Measurements from ENCODE around the gene SLX4. TPM values are rescaled to one million over a fixed set of nuclear protein-coding genes. Genes with fewer than 3 reads are reported as not detected.

SLX4 gene
- polyA plus RNA-seq, 2 of the 4 experiments (the other 2 are of a cell fraction) = 3.0 to 5.0 TPM

- Histone ChIP-seq H3K4me3 (no peak overlapping the region), H3K4me1 (peaks cover 8% of the 10 kb centered on the region), H3K27ac (no peak overlapping the region), H3K9me3 (no peaks in the 10 kb centered on the region), H3K4me2 (no peak overlapping the region)
- DNase-seq (ENCODE audit: low read depth in 1 of 2, low spot score in 1 of 2) (no peak), ATAC-seq (no peak), FAIRE-seq (no peak)
- CTCF ChIA-PET = no interaction called here
- 88% methylated on average over 34 of the region's 36 CpGs for WGBS (ENCODE audit: missing lambda C conversion rate)
- POLR2A ChIA-PET = no interaction called here
- TF ChIP-seq MYC (IDR thresholded peaks at IDR 0.05; ENCODE audit: borderline replicate concordance, low read length) = no peak
- TF ChIP-seq, protein P1, sequence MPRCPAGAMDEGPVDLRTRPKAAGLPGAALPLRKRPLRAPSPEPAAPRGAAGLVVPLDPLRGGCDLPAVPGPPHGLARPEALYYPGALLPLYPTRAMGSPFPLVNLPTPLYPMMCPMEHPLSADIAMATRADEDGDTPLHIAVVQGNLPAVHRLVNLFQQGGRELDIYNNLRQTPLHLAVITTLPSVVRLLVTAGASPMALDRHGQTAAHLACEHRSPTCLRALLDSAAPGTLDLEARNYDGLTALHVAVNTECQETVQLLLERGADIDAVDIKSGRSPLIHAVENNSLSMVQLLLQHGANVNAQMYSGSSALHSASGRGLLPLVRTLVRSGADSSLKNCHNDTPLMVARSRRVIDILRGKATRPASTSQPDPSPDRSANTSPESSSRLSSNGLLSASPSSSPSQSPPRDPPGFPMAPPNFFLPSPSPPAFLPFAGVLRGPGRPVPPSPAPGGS (IDR thresholded peaks at IDR 0.05) = no peak
- TF ChIP-seq, protein P2, sequence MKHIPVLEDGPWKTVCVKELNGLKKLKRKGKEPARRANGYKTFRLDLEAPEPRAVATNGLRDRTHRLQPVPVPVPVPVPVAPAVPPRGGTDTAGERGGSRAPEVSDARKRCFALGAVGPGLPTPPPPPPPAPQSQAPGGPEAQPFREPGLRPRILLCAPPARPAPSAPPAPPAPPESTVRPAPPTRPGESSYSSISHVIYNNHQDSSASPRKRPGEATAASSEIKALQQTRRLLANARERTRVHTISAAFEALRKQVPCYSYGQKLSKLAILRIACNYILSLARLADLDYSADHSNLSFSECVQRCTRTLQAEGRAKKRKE (CRISPR knock-in tag; IDR thresholded peaks at IDR 0.05; ENCODE audit: low read depth) = no peak
- no peak for TF ChIP-seq NR3C1 (IDR thresholded peaks at IDR 0.05)
- TF ChIP-seq GATA3 (IDR thresholded peaks at IDR 0.05; ENCODE audit: borderline replicate concordance) = no peak
- no peak for TF ChIP-seq ZC3H11A (IDR thresholded peaks at IDR 0.05)
- TF ChIP-seq ZFP36 (IDR thresholded peaks at IDR 0.05; ENCODE audit: borderline replicate concordance, partially characterized antibody) = no peak
- no peak for TF ChIP-seq HMGXB4 (CRISPR knock-in tag; IDR thresholded peaks at IDR 0.05; ENCODE audit: borderline replicate concordance)
- TF ChIP-seq, protein P3, sequence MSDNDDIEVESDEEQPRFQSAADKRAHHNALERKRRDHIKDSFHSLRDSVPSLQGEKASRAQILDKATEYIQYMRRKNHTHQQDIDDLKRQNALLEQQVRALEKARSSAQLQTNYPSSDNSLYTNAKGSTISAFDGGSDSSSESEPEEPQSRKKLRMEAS (IDR thresholded peaks at IDR 0.05) = no peak
- no peak for TF ChIP-seq RFX5 (IDR thresholded peaks at IDR 0.05)
- TF ChIP-seq EHF (CRISPR knock-in tag; IDR thresholded peaks at IDR 0.05) = no peak
- TF ChIP-seq EP300 (IDR thresholded peaks at IDR 0.05) = no peak
- no peak for TF ChIP-seq SMC3 (IDR thresholded peaks at IDR 0.05)
- TF ChIP-seq JUN (IDR thresholded peaks at IDR 0.05) = no peak
- TF ChIP-seq TP53 (CRISPR knock-in tag; IDR thresholded peaks at IDR 0.05) = no peak
- TF ChIP-seq RARB (CRISPR knock-in tag; IDR thresholded peaks at IDR 0.05) = no peak
- TF ChIP-seq JUNB (IDR thresholded peaks at IDR 0.05) = no peak
- TF ChIP-seq POLR2A (IDR thresholded peaks at IDR 0.05; ENCODE audit: low read length) = no peak
These were observed 28.9 kb downstream of the SLX4 start for GRCh38 chr16:3582276-3583165.

DNA sequence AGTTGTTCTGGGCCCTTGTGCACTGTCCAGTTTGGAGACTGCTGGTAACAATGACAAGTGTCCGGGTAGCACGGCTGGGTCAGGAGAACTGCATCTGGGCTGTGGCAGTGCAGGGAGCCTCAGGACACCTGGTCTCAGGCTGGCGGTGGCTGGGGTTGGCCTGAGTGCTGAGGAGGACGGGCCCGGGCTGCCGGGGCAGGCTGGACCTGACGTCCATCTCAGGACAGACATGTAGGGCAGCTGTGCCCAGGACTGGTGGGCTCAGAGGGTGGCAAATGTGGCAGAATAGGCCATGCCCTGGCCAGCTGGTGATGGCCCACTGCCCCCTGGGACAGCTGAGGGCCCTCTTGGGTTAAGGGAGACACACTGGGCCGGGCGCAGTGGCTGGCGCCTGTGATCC, 30.0 kb downstream of the SLX4 start:
- FAIRE-seq (no peak), DNase-seq (ENCODE audit: low read depth in 1 of 2, low spot score in 1 of 2) (no peak), ATAC-seq (no peak)
- Histone ChIP-seq H3K27ac (no peak overlapping the region), H3K4me2 (no peak overlapping the region), H3K4me3 (no peak overlapping the region), H3K4me1 (peaks cover 8% of the 10 kb centered on the region), H3K9me3 (no peaks in the 10 kb centered on the region)
- ChIA-PET CTCF (interaction anchor here (0.7 kb wide), 1 partner anchor 8 kb away, joined by 3 read pairs; no protein-coding TSS in a partner anchor), POLR2A (no interaction called here)
- 90% methylated on average over 10 of the region's 10 CpGs for WGBS (ENCODE audit: missing lambda C conversion rate)
- TF ChIP-seq HOXB5 (CRISPR knock-in tag; IDR thresholded peaks at IDR 0.05) = no peak
- no peak for TF ChIP-seq SMC3 (IDR thresholded peaks at IDR 0.05)
- no peak for TF ChIP-seq HEYL (CRISPR knock-in tag; IDR thresholded peaks at IDR 0.05)
- TF ChIP-seq POLR2AphosphoS2 (conservative IDR thresholded peaks at IDR 0.05; ENCODE audit: low read length) = no peak
- TF ChIP-seq CBX2 (IDR thresholded peaks at IDR 0.05; ENCODE audit: borderline replicate concordance, low read depth) = no peak
- no peak for TF ChIP-seq JUNB (IDR thresholded peaks at IDR 0.05)
- TF ChIP-seq MAFK (IDR thresholded peaks at IDR 0.05; ENCODE audit: partially characterized antibody) = no peak
- no peak for TF ChIP-seq CBX8 (IDR thresholded peaks at IDR 0.05)
- no peak for TF ChIP-seq HES2 (IDR thresholded peaks at IDR 0.05)
- TF ChIP-seq, protein P4, sequence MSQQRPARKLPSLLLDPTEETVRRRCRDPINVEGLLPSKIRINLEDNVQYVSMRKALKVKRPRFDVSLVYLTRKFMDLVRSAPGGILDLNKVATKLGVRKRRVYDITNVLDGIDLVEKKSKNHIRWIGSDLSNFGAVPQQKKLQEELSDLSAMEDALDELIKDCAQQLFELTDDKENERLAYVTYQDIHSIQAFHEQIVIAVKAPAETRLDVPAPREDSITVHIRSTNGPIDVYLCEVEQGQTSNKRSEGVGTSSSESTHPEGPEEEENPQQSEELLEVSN (IDR thresholded peaks at IDR 0.05; ENCODE audit: borderline replicate concordance, low read depth) = no peak
- no peak for TF ChIP-seq EHF (CRISPR knock-in tag; IDR thresholded peaks at IDR 0.05)
- TF ChIP-seq CTCF (IDR thresholded peaks at IDR 0.05) = no peak
- no peak for TF ChIP-seq RARB (CRISPR knock-in tag; IDR thresholded peaks at IDR 0.05)
- TF ChIP-seq CHD2 (IDR thresholded peaks at IDR 0.05; ENCODE audit: low read length, partially characterized antibody) = no peak
- TF ChIP-seq HMGXB4 (CRISPR knock-in tag; IDR thresholded peaks at IDR 0.05; ENCODE audit: borderline replicate concordance) = no peak
